SW480 (cell line): ENCODE data around the gene MYOT.
"Not testable (repeated sequence)": the region's sequence is repeated elsewhere in the genome, so short reads cannot be mapped to it uniquely, and the experiment has no call there.

Experiments used
- DNase-seq: peaks from one replicate; pipeline ENCODE4 v3.0.0-alpha.2; 2016; ENCODE audit warnings: low spot score

Gene MYOT

DNA sequence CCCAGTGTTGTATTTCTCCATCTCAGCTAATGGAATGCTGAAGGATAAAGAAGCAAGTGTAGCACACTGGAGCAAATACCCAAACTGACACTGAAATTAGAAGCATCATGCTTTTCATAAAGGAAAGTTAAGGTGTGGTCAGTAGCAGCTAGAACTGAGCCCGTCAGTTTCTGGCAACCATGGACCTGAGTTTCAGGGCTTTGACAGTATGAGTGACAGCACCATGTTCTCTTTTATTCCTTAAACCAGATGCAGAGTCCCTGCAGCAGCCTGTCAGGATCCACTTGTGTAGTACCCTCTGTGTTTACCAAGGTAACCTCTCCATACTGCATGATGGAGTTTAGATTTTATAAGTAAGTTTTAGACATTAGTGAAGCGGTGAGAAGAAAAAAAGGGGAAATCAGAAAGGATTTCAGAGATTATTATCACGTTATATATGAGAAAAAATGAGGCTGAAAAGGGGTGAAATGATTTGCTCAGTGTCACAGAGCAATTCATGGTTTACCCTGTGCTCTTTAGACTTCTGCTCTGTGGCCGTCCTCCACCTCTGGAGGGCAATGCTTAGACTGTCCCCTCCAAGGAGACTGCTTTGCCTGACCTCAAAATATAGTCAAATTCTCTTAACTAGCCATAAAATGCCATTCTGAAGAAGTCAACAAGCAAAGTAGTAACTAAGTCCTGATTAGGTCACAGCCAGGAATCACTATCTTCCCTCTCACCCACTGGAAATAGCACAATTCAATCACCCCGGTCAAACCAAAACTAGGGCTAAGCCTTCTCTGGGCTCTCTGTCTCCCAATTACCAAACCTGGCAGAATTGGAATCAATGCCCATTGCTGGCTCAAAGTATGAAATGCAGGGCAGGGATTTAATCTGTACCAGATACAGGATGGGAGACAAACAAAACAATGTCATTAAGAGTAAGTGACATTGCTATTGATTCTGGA is 10.5 kb upstream of the MYOT start:
- no peak for DNase-seq

DNA sequence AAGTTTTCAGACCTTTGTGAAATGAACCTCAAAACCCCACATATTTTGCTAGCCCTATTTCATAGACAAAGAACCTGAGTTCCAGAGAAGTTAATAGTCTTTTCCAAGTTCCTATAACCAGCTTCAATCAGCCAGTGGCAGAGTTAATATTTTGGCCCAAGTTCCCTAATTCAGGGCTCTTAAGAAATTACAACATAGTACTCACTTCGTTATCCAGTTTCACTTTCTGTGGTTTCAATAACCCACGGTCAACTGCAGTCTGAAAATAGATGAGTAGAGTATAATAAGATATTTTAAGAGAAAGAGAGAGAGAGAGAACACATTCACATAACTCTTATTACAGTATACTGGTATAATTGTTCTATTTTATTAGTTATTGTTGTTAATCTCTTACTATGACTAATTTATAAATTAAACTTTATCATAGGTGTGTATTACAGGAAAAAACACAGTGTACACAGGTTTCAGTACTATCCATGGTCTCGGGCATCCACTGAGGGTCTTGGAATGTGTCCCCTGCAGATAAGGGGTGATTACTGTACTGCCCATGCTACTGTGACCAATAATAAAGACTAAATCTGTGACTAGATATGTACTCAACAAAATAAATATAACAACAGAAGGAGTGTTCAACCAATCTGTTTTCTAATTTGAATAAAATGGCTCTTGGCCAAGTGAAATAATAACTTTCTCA is 9.3 kb upstream of the MYOT start:
- no peak for DNase-seq

DNA sequence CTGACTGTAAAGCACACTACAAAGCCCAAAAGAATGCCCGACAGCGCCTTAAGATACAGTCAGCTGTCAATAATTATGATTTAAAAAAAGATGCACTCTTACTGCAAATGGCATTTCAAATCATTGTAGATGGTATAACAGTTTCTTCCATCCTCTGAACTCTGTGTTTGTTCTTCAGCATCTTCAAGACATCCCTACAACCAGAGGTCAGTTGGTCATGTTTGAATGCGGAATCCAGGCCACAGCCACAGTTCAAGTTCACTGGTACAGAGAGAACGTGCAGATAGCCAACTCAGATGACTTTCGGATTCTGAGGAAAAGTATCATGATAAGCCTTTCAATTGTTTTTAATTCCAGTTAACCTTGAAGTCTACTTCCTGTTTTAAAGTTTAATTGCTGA is 8.7 kb upstream of the MYOT start:
- DNase-seq, result no peak

GRCh38 chr5:137862251-137862650 is 5.4 kb upstream of the MYOT start:
- DNase-seq, result no peak

- not testable (repeated sequence) for DNase-seq
Observed at GRCh38 chr5:137863653-137864052, 4.0 kb upstream of the MYOT start.

DNA sequence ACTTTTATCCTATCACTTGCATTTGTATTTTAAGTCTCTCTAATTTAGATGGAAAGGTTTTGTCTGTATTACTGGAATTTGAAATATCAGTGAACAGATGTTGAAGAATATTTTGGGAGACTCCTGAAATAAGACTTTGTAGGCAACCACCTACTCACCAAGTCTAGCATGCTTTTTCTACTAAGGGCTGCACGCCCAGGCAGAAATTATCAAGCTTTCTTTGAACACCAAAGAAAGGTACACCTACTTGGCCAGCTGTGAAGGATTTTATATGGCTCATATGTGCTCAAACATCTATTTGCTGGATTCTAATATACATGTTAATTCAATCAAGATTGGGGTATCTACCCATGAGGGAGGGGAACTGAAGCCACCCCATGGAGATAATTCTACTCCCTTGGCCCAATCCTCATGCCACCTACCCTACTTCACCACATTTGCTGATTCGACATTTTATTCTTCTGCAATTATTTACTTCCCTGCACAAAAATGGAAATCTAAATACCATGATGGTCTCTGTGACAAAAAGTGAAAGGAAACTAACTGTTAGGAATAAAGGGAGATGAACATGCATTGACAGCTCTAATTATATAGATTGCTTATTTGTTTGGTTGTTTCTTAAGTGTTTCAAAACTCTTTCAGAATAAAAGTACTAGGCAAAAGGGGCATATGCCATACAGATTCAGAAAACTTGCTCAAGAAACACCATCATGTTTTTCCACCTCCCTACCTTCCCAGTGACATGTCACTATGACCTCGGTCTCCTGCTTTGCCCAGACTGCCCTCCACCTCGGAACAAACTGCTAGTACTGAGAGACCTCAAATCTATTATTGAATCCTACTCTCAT is 895 bp upstream of the MYOT start:
- no peak for DNase-seq

DNA sequence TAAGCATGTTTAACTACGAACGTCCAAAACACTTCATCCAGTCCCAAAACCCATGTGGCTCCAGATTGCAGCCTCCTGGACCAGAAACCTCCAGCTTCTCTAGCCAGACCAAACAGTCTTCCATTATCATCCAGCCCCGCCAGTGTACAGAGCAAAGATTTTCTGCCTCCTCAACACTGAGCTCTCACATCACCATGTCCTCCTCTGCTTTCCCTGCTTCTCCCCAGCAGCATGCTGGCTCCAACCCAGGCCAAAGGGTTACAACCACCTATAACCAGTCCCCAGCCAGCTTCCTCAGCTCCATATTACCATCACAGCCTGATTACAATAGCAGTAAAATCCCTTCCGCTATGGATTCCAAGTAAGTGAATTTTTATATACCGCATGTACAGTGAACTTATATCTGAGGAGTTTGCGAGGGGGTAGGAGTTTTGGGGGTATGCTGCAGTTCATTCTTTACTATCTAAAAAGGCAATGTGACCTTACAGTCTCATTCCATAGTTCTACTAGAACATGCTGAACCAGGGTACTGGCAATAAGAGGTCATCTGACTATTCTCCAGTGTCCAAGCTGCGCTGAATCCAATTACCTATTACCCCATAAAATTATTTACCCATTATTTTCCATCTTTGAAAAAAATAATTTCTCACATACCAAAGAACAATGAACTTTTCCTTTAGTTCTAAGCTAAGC is 3.1 kb downstream of the MYOT start:
- DNase-seq, result no peak

DNA sequence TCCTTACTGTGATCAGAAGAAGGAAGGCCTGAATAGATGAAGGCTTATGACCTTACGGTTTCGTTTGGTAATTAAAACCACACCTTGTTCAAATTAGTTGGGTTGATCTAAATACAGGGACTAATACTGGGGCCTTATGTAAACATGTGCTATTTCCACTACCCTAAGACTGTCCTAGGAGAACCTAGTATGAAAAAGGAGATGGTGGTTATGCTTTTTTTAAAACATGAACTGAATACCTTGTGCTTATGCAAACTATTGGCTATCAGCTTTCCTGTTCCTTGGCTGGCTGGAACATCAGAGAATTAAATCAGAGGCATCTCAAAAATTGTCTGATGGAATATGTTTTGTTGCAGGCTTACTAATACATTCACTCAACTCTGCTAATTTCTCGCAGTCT is 3.9 kb downstream of the MYOT start:
- DNase-seq, result no peak

GRCh38 chr5:137872466-137872865 is 4.8 kb downstream of the MYOT start:
- DNase-seq, result no peak

DNA sequence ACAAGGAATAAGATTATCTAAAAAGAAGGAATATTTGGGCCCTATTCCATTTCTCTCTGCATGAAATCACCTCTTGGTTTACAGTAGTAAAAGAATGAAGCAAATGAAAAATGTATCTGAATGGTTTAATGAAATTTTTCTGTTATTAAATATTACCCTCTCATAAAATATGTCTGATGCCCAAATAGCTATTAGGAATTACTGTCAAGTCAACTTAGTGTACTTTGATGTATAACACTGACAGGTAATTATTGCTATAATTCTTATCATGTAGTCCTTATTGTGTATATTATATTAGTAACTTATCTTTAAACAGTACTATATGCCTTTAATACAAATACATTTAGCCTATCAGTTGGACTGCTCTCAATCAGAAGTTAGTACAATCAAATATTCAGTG is 8.4 kb downstream of the MYOT start:
- no peak for DNase-seq

DNA sequence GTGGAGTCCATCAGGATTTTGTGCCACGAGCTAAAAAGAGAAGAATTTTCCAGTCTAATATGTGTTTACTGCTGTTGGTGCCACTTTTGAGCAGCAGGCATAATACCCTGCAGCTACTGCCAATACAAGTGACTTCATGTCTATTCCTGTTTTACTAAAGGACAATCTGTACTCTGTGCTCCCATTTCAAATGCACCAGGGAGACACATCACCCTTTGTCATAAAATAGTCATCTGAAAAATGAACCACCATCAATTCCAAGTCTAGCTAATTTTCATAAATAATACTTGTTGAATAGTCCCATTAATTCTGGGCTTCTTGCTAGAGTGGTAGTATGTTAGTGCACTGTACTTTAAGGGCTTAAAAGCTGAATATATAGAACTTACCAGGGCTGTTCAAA is 12.7 kb downstream of the MYOT start:
- DNase-seq, result no peak

DNA sequence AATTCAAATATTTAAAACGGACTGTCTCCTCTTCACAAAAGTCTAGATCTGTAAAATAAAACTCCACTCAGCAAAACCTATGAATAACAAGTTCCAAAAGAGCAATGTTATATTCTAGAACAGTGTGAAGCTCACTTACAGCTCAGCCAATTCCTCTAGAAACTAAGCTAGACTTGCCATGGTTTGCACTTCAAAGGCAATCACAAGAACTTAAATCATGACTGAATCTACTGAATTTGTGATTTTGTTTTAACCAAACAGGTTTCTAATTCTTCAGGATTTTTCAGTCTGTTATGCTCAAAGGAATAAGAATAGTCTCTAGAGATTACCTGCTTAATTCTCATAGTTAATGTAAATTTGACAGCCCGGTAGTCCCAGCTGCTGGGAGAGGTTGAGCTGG is 20.2 kb downstream of the MYOT start:
- DNase-seq, result no peak

- no peak for DNase-seq
Observed at GRCh38 chr5:137888466-137888862, 20.8 kb downstream of the MYOT start.

DNA sequence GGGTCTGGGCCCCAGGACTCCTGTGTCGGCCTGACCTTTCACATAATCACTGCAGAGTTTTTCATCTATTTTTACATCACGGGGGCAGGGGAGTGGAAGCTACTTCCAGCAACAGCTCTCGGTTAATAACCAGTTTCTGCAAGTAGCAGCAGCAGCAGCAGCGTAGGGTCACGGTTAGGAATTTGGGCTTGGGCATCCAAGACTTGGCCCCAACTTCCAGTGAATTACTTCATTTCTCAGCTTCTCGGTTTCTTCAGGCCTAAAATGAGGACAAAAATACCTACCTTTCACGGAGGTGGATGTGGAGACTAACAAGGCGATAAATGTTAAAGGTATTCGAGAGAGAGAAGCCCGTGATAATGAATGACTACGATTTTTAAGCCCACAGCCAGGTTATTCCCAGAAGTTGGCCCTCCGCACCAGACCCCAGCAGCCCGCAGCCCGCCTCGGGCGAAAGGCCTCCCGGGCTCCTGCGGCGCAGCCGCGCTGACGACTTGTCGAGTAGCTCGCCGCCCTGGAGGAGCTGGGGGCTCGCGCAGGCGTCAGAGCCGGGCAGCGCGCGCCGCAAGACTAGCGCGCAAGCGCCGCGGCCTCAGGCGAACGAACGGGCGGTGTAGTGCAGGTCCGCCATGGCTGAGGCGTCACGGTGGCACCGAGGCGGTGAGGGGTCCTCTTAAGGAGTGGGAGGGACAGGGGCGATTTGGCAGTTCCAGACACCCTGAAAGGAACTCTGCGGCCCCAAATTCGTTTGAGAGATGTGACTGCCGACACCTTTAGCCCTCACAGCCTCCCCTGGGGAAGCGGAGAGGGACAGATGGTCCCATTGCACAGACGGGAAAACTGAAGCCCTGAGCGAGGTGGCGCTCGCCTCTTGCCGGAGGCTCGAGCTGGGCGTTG is 21.5 kb downstream of the MYOT start, which contains the start of gene PKD2L2:
TSS of gene PKD2L2 (plus strand) at position 595 of the 897 bp plus-strand sequence. CDS start at position 630, 35 bp downstream.
- DNase-seq, result no peak

GRCh38 chr5:137890845-137891244 is 23.2 kb downstream of the MYOT start:
- peak; percentile 12 for DNase-seq

DNA sequence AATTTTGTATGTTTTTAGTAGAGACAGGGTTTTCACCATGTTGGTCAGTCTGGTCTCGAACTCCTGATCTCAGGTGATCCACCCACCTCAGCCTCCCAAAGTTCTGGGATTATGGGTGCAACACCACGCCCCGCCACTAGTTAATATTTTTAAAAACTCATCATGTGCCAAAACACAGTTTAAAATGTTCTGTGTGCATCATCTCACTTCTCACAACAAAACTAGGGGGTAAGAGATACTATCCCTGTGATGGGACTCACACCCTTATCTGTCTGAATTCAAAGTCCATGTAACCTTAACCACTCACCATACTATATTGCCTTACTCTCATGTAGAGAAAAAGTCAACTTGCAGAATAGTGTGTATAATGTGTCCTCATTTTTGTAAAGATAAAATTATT is 24.2 kb downstream of the MYOT start:
- DNase-seq, result no peak

- no peak for DNase-seq
Observed at GRCh38 chr5:137894586-137894985, 26.9 kb downstream of the MYOT start.

DNA sequence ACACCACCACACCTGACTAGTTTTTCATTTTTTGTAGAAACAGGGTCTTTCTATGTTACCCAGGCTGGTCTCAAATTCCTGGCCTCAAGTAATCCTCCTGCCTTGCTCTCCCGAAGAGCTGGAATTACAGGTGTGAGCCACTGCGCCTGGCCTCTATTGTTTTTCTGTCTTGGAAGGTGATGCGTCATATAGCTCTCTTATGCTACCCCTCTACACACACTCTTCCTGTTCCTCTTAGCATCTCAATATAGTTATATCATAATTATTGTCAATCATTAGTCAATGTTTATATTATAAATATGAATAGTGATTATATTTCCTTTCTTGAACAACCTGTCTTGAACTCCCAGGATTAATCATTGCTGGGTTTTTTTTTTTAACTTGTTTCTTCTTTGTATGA is 28.9 kb downstream of the MYOT start:
- DNase-seq, result no peak

GRCh38 chr5:137899493-137899892 is 31.8 kb downstream of the MYOT start:
- no peak for DNase-seq

GRCh38 chr5:137901011-137901817 is 33.6 kb downstream of the MYOT start:
- no peak for DNase-seq
